IPS-15b (cell line): ENCODE data around the gene SYTL3.

Experiments used
- H3K27me3 ChIP-seq: one replicate; pipeline ENCODE4 v1.6.1; 2013; ENCODE audit warnings: low read length; ENCODE audit not compliant: control insufficient read depth, insufficient read depth
- H3K36me3 ChIP-seq: one replicate; pipeline ENCODE4 v1.6.1; 2013; ENCODE audit warnings: low read length; ENCODE audit not compliant: control insufficient read depth, insufficient read depth
- H3K4me1 ChIP-seq: one replicate; pipeline ENCODE4 v1.6.1; 2013; ENCODE audit warnings: mild to moderate bottlenecking, low read length; ENCODE audit not compliant: control insufficient read depth, insufficient read depth
- H3K4me3 ChIP-seq: one replicate; pipeline ENCODE4 v1.5.1; 2013; ENCODE audit warnings: low read depth, low read length
- H3K9ac ChIP-seq: one replicate; pipeline ENCODE4 v1.6.1; 2013; ENCODE audit warnings: low read depth, mild to moderate bottlenecking, low read length
- H3K9me3 ChIP-seq: one replicate; pipeline ENCODE4 v1.6.1; 2013; ENCODE audit warnings: mild to moderate bottlenecking, low read length; ENCODE audit not compliant: control insufficient read depth, insufficient read depth

SYTL3 gene

GRCh38 chr6:158635427-158636073 is 14.3 kb upstream of the SYTL3 start:
- H3K4me1 ChIP-seq = no peaks in the 10 kb centered on the region
- no peaks in the 10 kb centered on the region for H3K27me3 ChIP-seq
- H3K9me3 ChIP-seq = no peaks in the 10 kb centered on the region
- no peak overlapping the region for H3K4me3 ChIP-seq
- H3K9ac ChIP-seq = no peak overlapping the region
- H3K36me3 ChIP-seq = peaks cover 5% of the 10 kb centered on the region

GRCh38 chr6:158636778-158637177 is 13.1 kb upstream of the SYTL3 start:
- Histone ChIP-seq H3K4me1 (no peaks in the 10 kb centered on the region), H3K27me3 (no peaks in the 10 kb centered on the region), H3K36me3 (no peaks in the 10 kb centered on the region), H3K4me3 (no peak overlapping the region), H3K9ac (no peak overlapping the region), H3K9me3 (no peaks in the 10 kb centered on the region)

- Histone ChIP-seq H3K36me3 (no peaks in the 10 kb centered on the region), H3K4me3 (no peak overlapping the region), H3K4me1 (no peaks in the 10 kb centered on the region), H3K9ac (no peak overlapping the region), H3K9me3 (no peaks in the 10 kb centered on the region), H3K27me3 (no peaks in the 10 kb centered on the region)
These were observed 11.5 kb upstream of the SYTL3 start for GRCh38 chr6:158638324-158638854.

- Histone ChIP-seq H3K36me3 (no peaks in the 10 kb centered on the region), H3K9ac (no peak overlapping the region), H3K27me3 (no peaks in the 10 kb centered on the region)
These were observed 10.8 kb upstream of the SYTL3 start for GRCh38 chr6:158639056-158639455.

GRCh38 chr6:158640519-158640918 is 9.3 kb upstream of the SYTL3 start:
- peaks cover 5% of the 10 kb centered on the region for H3K27me3 ChIP-seq
- no peak overlapping the region for H3K9ac ChIP-seq
- H3K4me3 ChIP-seq = no peak overlapping the region
- no peaks in the 10 kb centered on the region for H3K9me3 ChIP-seq
- no peaks in the 10 kb centered on the region for H3K4me1 ChIP-seq
- H3K36me3 ChIP-seq = no peaks in the 10 kb centered on the region

More at GRCh38 chr6:158639056-158639455, 10.8 kb upstream of the SYTL3 start:
- Histone ChIP-seq H3K4me3 (no peak overlapping the region), H3K4me1 (no peaks in the 10 kb centered on the region), H3K9me3 (no peaks in the 10 kb centered on the region)

- Histone ChIP-seq H3K9me3 (no peaks in the 10 kb centered on the region), H3K27me3 (peaks cover 13% of the 10 kb centered on the region), H3K4me1 (no peaks in the 10 kb centered on the region), H3K4me3 (no peak overlapping the region), H3K36me3 (no peaks in the 10 kb centered on the region), H3K9ac (no peak overlapping the region)
These were observed 7.7 kb upstream of the SYTL3 start for GRCh38 chr6:158642097-158642601.

GRCh38 chr6:158643836-158644230 is 6.0 kb upstream of the SYTL3 start:
- peak overlapping the region; percentile 77 for H3K9ac ChIP-seq
- H3K36me3 ChIP-seq = no peaks in the 10 kb centered on the region
- peak overlapping the region; percentile 93 for H3K4me3 ChIP-seq
- peaks cover 13% of the 10 kb centered on the region for H3K27me3 ChIP-seq
- no peaks in the 10 kb centered on the region for H3K4me1 ChIP-seq
- H3K9me3 ChIP-seq = no peaks in the 10 kb centered on the region

- Histone ChIP-seq H3K9ac (peak within 1 kb of the TSS; percentile 77), H3K36me3 (no peaks in the 10 kb centered on the region), H3K4me3 (peak within 1 kb of the TSS; percentile 93), H3K9me3 (no peaks in the 10 kb centered on the region), H3K4me1 (no peaks in the 10 kb centered on the region), H3K27me3 (peaks cover 13% of the 10 kb centered on the region)
These were observed 5.4 kb upstream of the SYTL3 start, which contains the start of gene DYNLT1 for GRCh38 chr6:158644231-158645063. TSS of gene DYNLT1 (minus strand) at chr6:158644743. CDS start at chr6:158644708, 35 bp downstream.

- H3K9me3 ChIP-seq = no peaks in the 10 kb centered on the region
- peak overlapping the region; percentile 93 for H3K4me3 ChIP-seq
- peaks cover 13% of the 10 kb centered on the region for H3K27me3 ChIP-seq
- H3K9ac ChIP-seq = peak overlapping the region; percentile 50
- no peaks in the 10 kb centered on the region for H3K4me1 ChIP-seq
- no peaks in the 10 kb centered on the region for H3K36me3 ChIP-seq
These were observed 4.5 kb upstream of the SYTL3 start for GRCh38 chr6:158645064-158646022.

GRCh38 chr6:158646023-158646910 is 3.6 kb upstream of the SYTL3 start:
- no peak overlapping the region for H3K4me3 ChIP-seq
- no peak overlapping the region for H3K9ac ChIP-seq
- no peaks in the 10 kb centered on the region for H3K9me3 ChIP-seq
- no peaks in the 10 kb centered on the region for H3K36me3 ChIP-seq
- no peaks in the 10 kb centered on the region for H3K4me1 ChIP-seq
- H3K27me3 ChIP-seq = peaks cover 13% of the 10 kb centered on the region
